IMR-90 (cell line): ENCODE data around the gene IFT81. TPM values are rescaled to one million over a fixed set of nuclear protein-coding genes. Genes with fewer than 3 reads are reported as not detected.

ENCODE experiments used
- ATAC-seq: fragments of 200-7000 bp; cut with Tn5 transposase; 2 replicates; pipeline ENCODE4 v1.9.1; 2020; ENCODE audit warnings: low read depth, mild to moderate bottlenecking, moderate library complexity
- BruUV-seq: library from RNA; stranded (reverse); fragments of 400-500 nt; replicated peaks from 2 replicates; lab custom pipeline; 2021; lab: Mats Ljungman, UMichigan
- CTCF ChIA-PET: fragments of 300-600 bp; formaldehyde crosslinking; extraction: SDS; loops from one replicate; lab custom pipeline; 2021; ENCODE audit warnings: antibody characterized with exemption; lab: Yijun Ruan, JAX
- POLR2A ChIA-PET: fragments of 300-600 bp; sonication (Branson Sonifier 250); formaldehyde crosslinking; loops from one replicate; lab custom pipeline; 2022; ENCODE audit warnings: antibody characterized with exemption; ENCODE audit not compliant: unreplicated experiment; lab: Charles Lee
- DNase-seq: peaks from one replicate; pipeline ENCODE4 v3.0.0; 2013
- H2AFZ ChIP-seq: replicated peaks from 2 replicates; pipeline ENCODE3; 2013; ENCODE audit warnings: low read length, mild to moderate bottlenecking; ENCODE audit not compliant: poor library complexity
- H2AK5ac ChIP-seq: 2 replicates; pipeline ENCODE4 v1.6.1; 2013; ENCODE audit warnings: low read depth, low read length, inconsistent platforms
- H2AK9ac ChIP-seq: replicated peaks from 2 replicates; pipeline ENCODE3; 2013; ENCODE audit warnings: mild to moderate bottlenecking, low read depth, low read length, moderate library complexity; ENCODE audit not compliant: poor library complexity
- H2BK120ac ChIP-seq: 2 replicates; pipeline ENCODE4 v1.6.1; 2013; ENCODE audit warnings: low read depth, low read length, inconsistent platforms
- H2BK15ac ChIP-seq: 3 replicates; pipeline ENCODE4 v1.6.1; 2013; ENCODE audit warnings: low read depth, low read length, inconsistent platforms
- H2BK20ac ChIP-seq: 2 replicates; pipeline ENCODE4 v1.6.1; 2013; ENCODE audit warnings: low read depth, mild to moderate bottlenecking, inconsistent platforms, low read length, moderate library complexity
- H2BK5ac ChIP-seq: 2 replicates; pipeline ENCODE4 v1.6.1; 2013; ENCODE audit warnings: mild to moderate bottlenecking, low read depth, low read length, inconsistent platforms; ENCODE audit not compliant: poor library complexity, severe bottlenecking
- H3K14ac ChIP-seq: replicated peaks from 2 replicates; pipeline ENCODE4 v1.6.1; 2013; ENCODE audit warnings: low read depth, low read length, inconsistent platforms
- H3K18ac ChIP-seq: 2 replicates; pipeline ENCODE4 v1.6.1; 2013; ENCODE audit warnings: low read depth, low read length, control low read depth
- H3K23ac ChIP-seq: 2 replicates; pipeline ENCODE4 v1.6.1; 2013; ENCODE audit warnings: low read depth, low read length, inconsistent platforms
- H3K27ac ChIP-seq: 2 replicates; pipeline ENCODE4 v1.5.1; 2013; ENCODE audit warnings: mild to moderate bottlenecking, control low read depth, low read length; ENCODE audit not compliant: insufficient read depth
- H3K27me3 ChIP-seq: 2 replicates; pipeline ENCODE4 v1.6.1; 2013; ENCODE audit warnings: low read length; ENCODE audit not compliant: control insufficient read depth, insufficient read depth
- H3K36me3 ChIP-seq: 2 replicates; pipeline ENCODE4 v1.6.1; 2013; ENCODE audit warnings: low read length, mixed read lengths; ENCODE audit not compliant: control insufficient read depth, insufficient read depth
- H3K4ac ChIP-seq: 2 replicates; pipeline ENCODE4 v1.6.1; 2013; ENCODE audit warnings: low read depth, low read length, inconsistent platforms
- H3K4me1 ChIP-seq: 2 replicates; pipeline ENCODE4 v1.6.1; 2013; ENCODE audit warnings: low read length, mixed read lengths; ENCODE audit not compliant: control insufficient read depth, insufficient read depth
- H3K4me2 ChIP-seq: 2 replicates; pipeline ENCODE4 v1.6.1; 2013; ENCODE audit warnings: low read depth, mild to moderate bottlenecking, control low read depth, low read length, moderate library complexity
- H3K4me3 ChIP-seq: 2 replicates; pipeline ENCODE4 v1.5.1; 2013; ENCODE audit warnings: low read depth, mild to moderate bottlenecking, control low read depth, low read length, moderate library complexity; ENCODE audit not compliant: insufficient read depth
- H3K56ac ChIP-seq: 2 replicates; pipeline ENCODE4 v1.6.1; 2013; ENCODE audit warnings: low read length, inconsistent platforms; ENCODE audit not compliant: insufficient read depth; ENCODE audit errors: extremely low read depth
- H3K79me1 ChIP-seq, 2 experiments: 2 replicates each; pipeline ENCODE4 v1.6.1; 2013; ENCODE audit warnings: low read length in 2 of 2, inconsistent platforms in 1 of 2, low read depth in 1 of 2
- H3K9ac ChIP-seq: 2 replicates; pipeline ENCODE4 v1.6.1; 2013; ENCODE audit warnings: low read depth, low read length, control low read depth
- H3K9me1 ChIP-seq: 2 replicates; pipeline ENCODE4 v1.6.1; 2013; ENCODE audit warnings: low read length, inconsistent platforms; ENCODE audit not compliant: insufficient read depth
- H3K9me3 ChIP-seq: 2 replicates; pipeline ENCODE4 v1.6.1; 2013; ENCODE audit warnings: low read length; ENCODE audit not compliant: control insufficient read depth, insufficient read depth
- H4K20me1 ChIP-seq: 2 replicates; pipeline ENCODE4 v1.6.1; 2013; ENCODE audit warnings: low read length, inconsistent platforms; ENCODE audit not compliant: insufficient read depth
- H4K5ac ChIP-seq: 2 replicates; pipeline ENCODE4 v1.6.1; 2013; ENCODE audit warnings: mild to moderate bottlenecking, low read depth, low read length, control low read depth
- H4K8ac ChIP-seq, 2 experiments: 2 replicates each; pipeline ENCODE4 v1.6.1; 2013; ENCODE audit warnings: low read depth in 2 of 2, low read length in 2 of 2, control low read depth in 1 of 2, inconsistent platforms in 1 of 2
- H4K91ac ChIP-seq: 2 replicates; pipeline ENCODE4 v1.6.1; 2013; ENCODE audit warnings: low read depth, low read length, inconsistent platforms; ENCODE audit not compliant: insufficient read depth
- BHLHE40 ChIP-seq: fragments of 150-350 bp; IDR thresholded peaks from 2 replicates; pipeline ENCODE4 v1.6.1; 2016; ENCODE audit warnings: mild to moderate bottlenecking, low read depth, low read length
- NFE2L2 ChIP-seq: fragments of 150-350 bp; IDR thresholded peaks from 2 replicates; pipeline ENCODE4 v1.6.1; 2016; ENCODE audit warnings: low read depth, mild to moderate bottlenecking, low read length
- RCOR1 ChIP-seq: IDR thresholded peaks from 2 replicates; pipeline ENCODE4 v1.6.1; 2012; ENCODE audit warnings: mild to moderate bottlenecking, low read length, improper control_type of control experiment; ENCODE audit not compliant: insufficient replicate concordance
- USF2 ChIP-seq: fragments of 150-350 bp; IDR thresholded peaks from 2 replicates; pipeline ENCODE4 v1.6.1; 2017; ENCODE audit warnings: mild to moderate bottlenecking, antibody characterized with exemption, low read length, low read depth
- WGBS, 2 experiments: methylation state at CpG; one replicate each; pipeline versions ENCODE4 v1.1.5 to v1.1.7; 2013; ENCODE audit warnings: missing lambda C conversion rate in 2 of 2; ENCODE audit not compliant: insufficient read length in 1 of 2; ENCODE audit errors: extremely low coverage in 2 of 2; 5-methylcytosine and 5-hydroxymethylcytosine counted together
- dilution Hi-C: fragments of 300-500 bp; cut with HindIII; formaldehyde crosslinking; loops from one replicate; pipeline ENCODE4 v1.14.3; 2018; ENCODE audit warnings: low sequenced_read_pairs; ENCODE audit not compliant: unreplicated experiment
- in situ Hi-C: fragments of 300-500 bp; cut with MboI; formaldehyde crosslinking; loops from 3 replicates; pipeline ENCODE4 v1.14.3; 2019; ENCODE audit warnings: low sequenced_read_pairs, inconsistent platforms, mixed read lengths
- intact Hi-C: fragments of 100-400 bp; cut with micrococcal nuclease; formaldehyde crosslinking; loops from 2 replicates; pipeline ENCODE4 v1.10.0; 2022
- polyA plus RNA-seq, 3 experiments: library from polyadenylated mRNA; depleted of rRNA; stranded (reverse); fragments of >200 nt; gene quantifications; 2 replicates each; pipeline ENCODE4 v1.2.3, GENCODE V29; 2012; ENCODE audit warnings: low replicate concordance in 1 of 3
- total RNA-seq: library from RNA; depleted of rRNA; stranded (reverse); fragments of >200 nt; gene quantifications from 2 replicates; pipeline ENCODE4 v1.2.3, GENCODE V29; 2012

The IFT81 gene
- total and polyA plus RNA-seq, 2 of the 4 experiments (the other 2 are of a cell fraction), result 6.1 to 8.1 TPM

GRCh38 chr12:110175201-110175600 is 51.0 kb downstream of the IFT81 start:
- H2AK5ac ChIP-seq, result no peak overlapping the region
- H3K4ac ChIP-seq, result no peak overlapping the region
- intact Hi-C loops (loop anchor here (5.0 kb wide), 1 partner anchor 38 kb away; no protein-coding TSS in a partner anchor), in situ Hi-C loops (no loop called here), dilution Hi-C loops (no loop called here)
- H3K4me3 ChIP-seq, result no peak overlapping the region
- no peak overlapping the region for H3K18ac ChIP-seq
- H3K23ac ChIP-seq, result no peak overlapping the region
- H4K8ac ChIP-seq, result no peak overlapping the region
- no peak overlapping the region for H3K4me2 ChIP-seq
- H3K9me3 ChIP-seq, result no peaks in the 10 kb centered on the region
- H2BK120ac ChIP-seq, result no peak overlapping the region
- H2BK5ac ChIP-seq, result no peak overlapping the region
- H3K9me1 ChIP-seq, result peaks cover 8% of the 10 kb centered on the region
- ChIA-PET POLR2A (no interaction called here), CTCF (no interaction called here)
- H4K5ac ChIP-seq, result no peak overlapping the region
- H2AK9ac ChIP-seq, result no peak overlapping the region
- H3K27ac ChIP-seq, result no peak overlapping the region
- no TSS peak for BruUV-seq
- H2BK20ac ChIP-seq, result no peak overlapping the region
- H2BK15ac ChIP-seq, result no peak overlapping the region
- 0 out of 4 replicates have a peak, but pooled peaks cover 0 to 3% of the 10 kb centered on the region in 2 experiments for H3K79me1 ChIP-seq
- no peak overlapping the region for H2AFZ ChIP-seq
- H3K9ac ChIP-seq, result no peak overlapping the region
- peaks cover 2% of the 10 kb centered on the region for H3K4me1 ChIP-seq
- no peak overlapping the region for H3K14ac ChIP-seq
- TF ChIP-seq RCOR1 (no peak), NFE2L2 (no peak), BHLHE40 (no peak), USF2 (no peak)
- H3K56ac ChIP-seq, result no peak overlapping the region
- no peak for ATAC-seq
- H3K36me3 ChIP-seq, result peaks cover 2% of the 10 kb centered on the region; the same call in 1 of the 2 replicates
- no CpG with 5 or more reads among the region's 4 CpGs for WGBS, 2 experiments
- DNase-seq, result no peak
- H3K27me3 ChIP-seq, result no peaks in the 10 kb centered on the region
- H4K20me1 ChIP-seq, result no peaks in the 10 kb centered on the region
- no peak overlapping the region for H4K91ac ChIP-seq
